Measurements from ENCODE around the gene UGT1A10.
"Not testable (repeated sequence)": the region's sequence is repeated elsewhere in the genome, so short reads cannot be mapped to it uniquely, and the experiment has no call there.

The UGT1A10 gene

DNA sequence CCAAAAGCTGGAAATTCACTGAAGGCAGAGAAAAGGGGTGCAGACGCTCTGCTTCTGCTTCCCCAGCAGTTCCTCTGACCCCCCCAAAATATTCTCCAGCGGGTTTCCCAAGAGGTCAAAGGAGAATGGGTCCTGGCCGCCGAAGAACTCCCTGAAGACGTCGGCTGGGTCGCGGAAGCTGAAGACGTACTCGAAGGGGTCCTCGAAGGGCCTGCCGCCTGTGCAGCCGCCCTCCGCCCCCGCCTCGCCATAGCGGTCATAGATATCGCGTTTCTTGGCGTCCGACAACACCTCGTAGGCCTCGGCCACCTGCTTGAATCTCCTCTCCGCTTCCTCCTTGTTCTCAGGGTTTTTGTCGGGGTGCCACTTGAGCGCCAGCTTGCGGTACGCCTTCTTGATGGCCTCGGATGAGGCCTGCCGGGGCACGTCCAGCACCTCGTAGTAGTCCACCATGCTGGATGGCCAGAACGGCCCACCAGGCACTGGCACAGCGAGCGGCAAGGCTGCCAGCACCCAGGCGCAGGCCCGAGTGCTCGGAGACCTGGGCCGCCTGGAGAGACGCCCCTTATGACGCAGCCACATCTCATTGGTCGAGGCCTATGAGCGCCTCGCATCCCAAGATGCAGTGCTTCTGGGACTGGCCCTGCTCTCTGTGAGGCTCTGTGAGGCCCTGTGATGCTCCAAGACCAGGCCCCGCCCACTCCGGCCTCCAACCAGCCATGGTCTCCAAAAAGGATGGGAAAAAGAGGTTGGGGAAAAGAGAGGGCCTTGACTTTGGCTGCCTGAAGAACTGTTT lies 107.4 kb downstream of the UGT1A10 start:
- no peak for DNase-seq (ENCODE audit: low read depth in 2 of 2)

DNA sequence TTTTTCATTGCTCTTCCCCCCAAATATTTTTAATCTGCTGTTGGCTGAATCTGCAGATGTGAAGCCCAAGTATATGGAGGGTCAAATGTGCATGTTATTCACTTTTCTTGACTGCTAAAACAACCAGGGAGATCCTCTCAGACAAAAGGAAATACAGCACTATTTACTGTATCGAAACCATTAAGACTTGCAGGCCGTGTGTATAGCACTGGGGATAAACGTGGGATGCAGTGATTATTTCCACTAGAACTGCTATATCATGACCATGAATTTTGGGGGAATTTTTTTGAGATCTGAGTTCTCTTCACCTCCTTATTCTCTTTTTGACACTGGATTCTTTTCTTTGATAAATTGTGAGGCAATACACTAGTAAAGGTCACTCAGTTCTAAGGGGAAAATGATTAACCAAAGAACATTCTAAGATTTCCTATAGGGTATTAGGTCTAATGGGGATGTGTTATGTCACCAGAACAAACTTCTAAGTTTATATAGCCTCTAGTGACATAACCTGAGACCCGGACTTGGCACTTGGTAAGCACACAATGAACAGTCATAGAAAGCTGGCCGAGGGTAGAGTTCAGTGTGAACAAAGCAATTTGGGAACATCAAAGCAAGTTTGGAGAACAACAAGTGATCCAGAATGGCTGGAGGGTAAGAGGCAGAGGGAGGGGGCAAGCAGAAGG lies 109.0 kb downstream of the UGT1A10 start:
- no peak for DNase-seq (ENCODE audit: low read depth in 2 of 2)

DNA sequence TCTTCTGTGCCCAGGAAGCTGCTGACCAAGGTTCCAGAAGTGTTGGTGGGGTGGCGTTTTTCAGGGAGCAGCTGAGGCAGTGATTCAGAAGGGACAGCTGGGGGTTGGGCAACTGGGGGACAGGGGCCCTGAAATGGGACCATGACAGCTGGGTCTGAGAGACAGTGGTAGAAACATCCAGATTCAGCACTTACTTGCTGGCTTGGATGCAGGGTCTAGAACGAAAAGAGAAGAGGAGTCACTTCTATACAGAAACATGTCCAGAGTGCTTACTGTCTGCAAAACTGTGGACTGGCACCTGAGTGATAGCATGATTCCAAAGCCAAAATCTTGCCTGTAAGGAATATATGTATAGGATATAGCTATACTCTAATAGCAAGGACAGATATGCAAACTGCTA lies 109.6 kb downstream of the UGT1A10 start:
- DNase-seq (ENCODE audit: low read depth in 2 of 2) = not testable (repeated sequence)

DNA sequence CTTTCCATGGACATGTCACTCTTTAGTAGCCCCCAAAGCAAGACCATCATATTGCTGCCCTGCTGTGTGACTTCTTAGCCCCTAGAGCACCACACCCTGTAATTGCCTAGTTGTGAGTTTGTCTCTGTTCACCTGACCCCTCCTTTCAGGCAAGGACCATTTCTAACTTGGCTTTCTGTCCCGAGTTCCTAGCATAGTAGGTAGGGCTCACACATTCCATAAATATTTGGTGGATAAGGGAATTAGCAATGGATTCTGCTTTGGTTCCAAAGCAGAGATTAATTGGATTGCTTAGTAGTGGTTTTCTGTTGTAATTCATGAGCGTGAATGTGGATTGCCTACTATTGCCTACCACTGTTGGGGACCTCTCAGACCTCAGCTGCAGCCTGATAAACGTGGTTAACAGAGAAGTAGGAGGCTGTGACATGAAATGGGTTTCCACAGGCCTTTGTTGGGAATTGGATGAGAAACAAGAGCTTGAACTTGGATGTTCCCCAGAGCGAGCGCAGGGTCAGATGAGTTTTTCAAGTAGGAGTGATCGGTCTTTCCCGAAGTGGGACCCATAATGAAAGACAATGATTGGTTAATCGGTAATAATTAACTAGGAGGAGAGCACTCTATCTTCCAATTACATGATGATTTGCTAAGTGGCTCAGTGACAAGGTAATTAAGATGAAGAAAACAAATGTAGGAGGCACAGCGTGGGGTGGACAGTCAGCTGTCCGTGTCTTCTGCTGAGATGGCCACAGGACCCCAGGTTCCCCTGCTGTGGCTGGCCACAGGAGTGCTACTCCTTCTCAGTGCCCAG lies 110.4 kb downstream of the UGT1A10 start:
- DNase-seq (ENCODE audit: low read depth in 2 of 2) = no peak

DNA sequence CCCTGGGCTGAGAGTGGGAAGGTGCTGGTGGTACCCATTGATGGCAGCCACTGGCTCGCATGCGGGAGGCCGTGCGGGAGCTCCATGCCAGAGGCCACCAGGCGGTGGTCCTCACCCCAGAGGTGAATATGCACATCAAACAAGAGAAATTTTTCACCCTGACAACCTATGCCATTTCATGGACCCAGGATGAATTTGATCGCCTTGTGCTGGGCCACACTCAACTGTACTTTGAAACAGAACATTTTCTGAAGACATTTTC lies 111.0 kb downstream of the UGT1A10 start:
- DNase-seq (ENCODE audit: low read depth in 2 of 2) = no peak

DNA sequence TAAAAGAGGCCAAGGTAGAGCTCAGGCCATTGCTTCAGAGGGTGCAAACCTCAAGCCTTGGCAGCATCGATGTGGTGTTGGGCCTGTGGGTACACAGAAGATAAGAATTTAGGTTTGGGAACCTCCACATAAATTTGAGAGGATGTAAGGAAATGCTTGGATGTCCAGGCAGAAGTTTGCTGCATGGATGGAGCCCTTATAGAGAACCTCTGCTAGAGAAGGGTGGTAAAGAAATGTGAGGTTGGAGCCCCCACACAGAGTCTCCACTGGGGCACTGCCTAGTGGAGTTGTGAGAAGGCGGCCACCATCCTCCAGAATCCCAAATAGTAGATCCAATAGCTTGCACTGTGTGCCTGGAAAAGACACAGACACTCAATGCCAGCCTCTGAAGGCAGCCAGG lies 114.4 kb downstream of the UGT1A10 start:
- DNase-seq (ENCODE audit: low read depth in 2 of 2) = not testable (repeated sequence)

DNA sequence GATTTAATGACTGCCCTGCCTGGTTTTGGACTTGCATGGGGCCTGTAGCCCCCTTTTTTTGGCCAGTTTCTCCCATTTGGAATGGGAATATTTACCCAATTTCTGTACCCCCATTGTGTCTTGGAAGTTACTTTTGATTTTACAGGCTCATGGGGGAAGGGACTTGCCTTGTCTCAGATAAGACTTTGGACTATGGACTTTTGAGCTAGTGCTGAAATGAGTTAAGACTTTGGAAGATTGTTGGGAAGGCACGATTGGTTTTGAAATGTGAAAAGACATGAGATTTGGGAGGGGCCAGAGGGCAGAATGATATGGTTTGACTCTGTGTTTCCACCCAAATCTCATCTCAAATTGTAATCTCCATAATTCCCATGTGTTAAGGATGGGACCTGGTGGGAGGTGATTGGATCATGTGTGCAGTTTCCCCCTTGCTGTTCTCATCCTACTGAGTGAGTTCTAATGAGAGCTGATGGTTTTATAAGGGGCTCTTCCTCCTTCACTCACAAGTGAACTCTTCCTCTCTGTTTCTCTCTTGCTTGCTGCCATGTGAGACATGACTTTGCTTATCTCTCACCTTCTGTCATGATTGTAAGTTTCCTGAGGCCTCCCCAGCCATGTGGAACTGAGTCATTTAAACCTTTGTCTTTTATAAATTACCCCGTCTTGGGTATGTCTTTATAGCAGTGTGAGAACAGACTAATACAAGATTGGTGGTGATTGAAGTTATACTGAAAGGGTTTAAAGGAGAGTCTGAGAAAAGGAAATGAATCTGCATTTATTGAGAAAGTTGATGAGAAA lies 115.2 kb downstream of the UGT1A10 start:
- DNase-seq (ENCODE audit: low read depth in 2 of 2) = not testable (repeated sequence)

DNA sequence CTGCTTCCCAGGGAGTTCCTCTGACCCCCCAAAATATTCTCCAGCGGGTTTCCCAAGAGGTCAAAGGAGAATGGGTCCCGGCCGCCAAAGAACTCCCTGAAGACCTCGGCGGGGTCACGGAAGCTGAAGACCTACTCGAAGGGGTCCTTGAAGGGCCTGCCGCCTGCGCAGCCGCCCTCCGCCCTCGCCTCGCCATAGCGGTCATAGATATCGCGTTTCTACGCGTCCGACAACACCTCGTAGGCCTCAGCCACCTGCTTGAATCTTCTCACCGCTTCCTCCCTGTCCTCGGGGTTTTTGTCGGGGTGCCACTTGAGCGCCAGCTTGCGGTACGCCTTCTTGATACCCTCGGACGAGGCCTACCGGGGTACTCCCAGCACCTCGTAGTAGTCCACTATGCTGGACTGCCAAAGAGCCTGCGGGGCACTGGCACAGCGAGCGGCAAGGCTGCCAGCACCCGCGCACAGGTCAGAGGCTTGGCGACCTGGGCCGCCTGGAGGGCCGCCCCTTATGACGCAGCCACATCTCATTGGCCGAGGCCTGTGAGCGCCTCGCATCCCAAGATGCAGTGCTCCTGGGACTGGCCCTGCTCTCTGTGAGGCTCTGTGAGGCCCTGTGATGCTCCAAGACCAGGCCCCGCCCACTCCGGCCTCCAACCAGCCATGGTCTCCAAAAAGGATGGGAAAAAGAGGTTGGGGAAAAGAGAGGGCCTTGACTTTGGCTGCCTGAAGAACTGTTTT lies 118.8 kb downstream of the UGT1A10 start:
- no peak for DNase-seq (ENCODE audit: low read depth in 2 of 2)

DNA sequence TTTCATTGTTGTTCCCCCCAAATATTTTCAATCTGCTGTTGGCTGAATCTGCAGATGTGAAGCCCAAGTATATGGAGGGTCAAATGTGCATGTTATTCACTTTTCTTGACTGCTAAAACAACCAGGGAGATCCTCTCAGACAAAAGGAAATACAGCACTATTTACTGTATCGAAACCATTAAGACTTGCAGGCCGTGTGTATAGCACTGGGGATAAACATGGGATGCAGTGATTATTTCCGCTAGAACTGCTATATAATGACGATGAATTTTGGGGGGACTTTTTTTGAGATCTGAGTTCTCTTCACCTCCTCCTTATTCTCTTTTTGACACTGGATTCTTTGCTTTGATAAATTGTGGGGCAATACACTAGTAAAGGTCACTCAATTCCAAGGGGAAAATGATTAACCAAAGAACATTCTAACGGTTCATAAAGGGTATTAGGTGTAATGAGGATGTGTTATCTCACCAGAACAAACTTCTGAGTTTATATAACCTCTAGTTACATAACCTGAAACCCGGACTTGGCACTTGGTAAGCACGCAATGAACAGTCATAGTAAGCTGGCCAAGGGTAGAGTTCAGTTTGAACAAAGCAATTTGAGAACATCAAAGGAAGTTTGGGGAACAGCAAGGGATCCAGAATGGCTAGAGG lies 120.3 kb downstream of the UGT1A10 start:
- no peak for DNase-seq (ENCODE audit: low read depth in 2 of 2)

DNA sequence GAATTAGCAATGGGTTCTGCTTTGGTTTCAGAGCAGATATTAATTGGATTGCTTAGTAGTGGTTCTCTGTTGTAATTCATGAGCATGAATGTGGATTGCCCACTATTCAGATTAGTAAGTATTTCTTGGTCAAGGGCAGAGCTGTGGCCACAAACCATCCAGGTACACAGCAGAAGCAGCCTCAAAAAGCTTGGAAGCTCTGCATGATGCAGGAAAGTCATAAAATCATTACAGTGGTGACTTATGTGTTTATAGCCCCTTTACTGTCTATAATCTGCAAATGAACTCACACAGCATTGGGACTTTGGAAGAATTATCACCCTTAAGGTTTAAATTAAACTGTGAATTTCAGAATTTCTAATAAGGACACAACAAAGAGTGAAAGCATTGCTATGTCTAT lies 121.9 kb downstream of the UGT1A10 start:
- no peak for DNase-seq (ENCODE audit: low read depth in 2 of 2)

DNA sequence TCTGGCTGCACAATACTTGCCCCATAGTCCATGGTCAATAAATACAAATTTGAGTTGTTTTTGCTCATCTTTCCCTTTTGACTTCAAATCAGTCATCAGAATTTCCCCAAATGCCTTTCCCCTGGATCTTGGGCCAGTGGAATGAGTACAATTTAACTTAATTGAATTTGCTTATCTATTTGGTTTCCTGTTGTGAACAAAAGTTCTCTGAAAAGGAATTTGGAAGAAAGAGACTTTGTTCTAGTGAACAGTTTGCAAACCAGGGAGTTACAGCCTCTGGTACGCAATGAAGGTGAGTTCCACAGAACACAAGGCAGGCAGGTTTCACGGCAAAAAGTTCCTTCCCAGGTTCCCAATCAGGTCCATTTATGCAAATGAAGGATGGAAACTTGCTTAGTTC lies 122.6 kb downstream of the UGT1A10 start:
- DNase-seq (ENCODE audit: low read depth in 2 of 2) = no peak

DNA sequence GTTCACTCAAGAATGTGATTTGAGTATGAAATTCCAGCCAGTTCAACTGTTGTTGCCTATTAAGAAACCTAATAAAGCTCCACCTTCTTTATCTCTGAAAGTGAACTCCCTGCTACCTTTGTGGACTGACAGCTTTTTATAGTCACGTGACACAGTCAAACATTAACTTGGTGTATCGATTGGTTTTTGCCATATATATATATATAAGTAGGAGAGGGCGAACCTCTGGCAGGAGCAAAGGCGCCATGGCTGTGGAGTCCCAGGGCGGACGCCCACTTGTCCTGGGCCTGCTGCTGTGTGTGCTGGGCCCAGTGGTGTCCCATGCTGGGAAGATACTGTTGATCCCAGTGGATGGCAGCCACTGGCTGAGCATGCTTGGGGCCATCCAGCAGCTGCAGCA lies 123.8 kb downstream of the UGT1A10 start, which contains the start of gene UGT1A1:
UGT1A1 (plus strand) TSS at position 228 of the 400 bp plus-strand sequence; CDS start at position 246, 18 bp downstream.
- DNase-seq (ENCODE audit: low read depth in 2 of 2) = no peak

DNA sequence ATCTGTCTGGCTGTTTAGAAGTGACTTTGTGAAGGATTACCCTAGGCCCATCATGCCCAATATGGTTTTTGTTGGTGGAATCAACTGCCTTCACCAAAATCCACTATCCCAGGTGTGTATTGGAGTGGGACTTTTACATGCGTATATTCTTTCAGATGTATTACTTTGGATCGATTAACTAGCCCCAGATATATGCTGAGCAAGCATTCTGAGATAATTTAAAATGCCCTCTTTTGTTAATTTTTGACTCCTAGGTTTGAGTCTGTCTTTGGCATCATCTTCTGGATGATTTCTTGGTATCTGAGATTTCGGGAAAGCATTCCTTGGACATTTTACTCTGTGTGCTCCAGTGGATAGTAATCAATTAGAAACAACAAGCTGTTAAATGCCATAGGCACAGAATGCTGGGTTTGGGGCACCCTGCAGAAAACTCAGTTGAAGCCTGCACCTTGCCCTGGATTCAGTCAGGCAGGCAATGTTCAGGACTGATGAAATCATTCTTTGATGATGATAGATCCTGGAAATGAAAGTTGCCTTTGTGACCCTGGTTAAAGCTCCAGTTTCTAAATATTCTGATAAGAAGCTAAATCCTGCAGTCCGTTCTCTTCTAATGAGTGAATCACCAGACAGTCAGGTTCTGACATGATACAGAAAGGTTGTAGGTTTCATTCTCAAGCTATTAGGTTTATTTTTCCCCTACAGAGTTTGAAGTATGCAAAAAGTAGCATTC lies 125.0 kb downstream of the UGT1A10 start:
- no peak for DNase-seq (ENCODE audit: low read depth in 2 of 2)

DNA sequence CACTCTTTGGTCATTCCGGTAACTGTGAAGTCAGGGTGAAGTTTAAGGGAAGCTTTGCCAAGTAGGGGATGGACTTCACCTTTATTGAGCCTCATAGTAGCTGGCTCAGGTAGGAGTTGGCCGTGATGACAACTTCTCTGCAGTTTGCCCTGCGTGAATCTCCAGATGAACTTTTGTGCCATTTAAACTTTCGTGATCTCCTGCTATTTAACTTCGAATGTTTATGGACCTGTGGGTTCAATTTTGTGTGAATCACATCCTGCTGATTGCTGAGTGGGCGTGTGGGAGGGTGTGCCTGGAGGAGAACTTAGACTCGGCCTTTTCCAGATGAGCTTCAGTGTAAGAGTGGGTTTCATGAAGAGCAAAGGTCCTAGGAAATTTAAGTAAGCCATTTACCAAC lies 128.0 kb downstream of the UGT1A10 start:
- DNase-seq (ENCODE audit: low read depth in 2 of 2) = no peak

DNA sequence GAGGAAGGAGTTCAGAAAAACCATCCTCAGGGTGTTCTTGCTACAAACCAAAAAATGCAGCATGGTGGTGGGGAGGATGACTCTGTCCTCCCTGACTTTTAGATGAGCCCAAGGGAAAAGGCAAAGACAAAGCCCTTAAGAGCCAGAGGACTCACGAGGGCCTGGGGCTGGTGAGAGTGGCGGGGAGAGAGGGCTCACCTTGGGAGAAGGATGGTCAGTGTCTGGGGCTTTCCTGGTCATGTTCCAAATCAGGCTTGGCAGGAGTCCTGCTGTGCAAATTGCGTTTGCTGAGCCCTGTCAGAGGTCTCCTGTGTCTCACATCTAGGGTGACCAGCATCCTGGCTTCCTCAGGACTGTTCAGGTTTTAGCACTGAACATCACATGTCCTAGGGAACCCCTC lies 128.5 kb downstream of the UGT1A10 start:
- DNase-seq (ENCODE audit: low read depth in 2 of 2) = no peak

DNA sequence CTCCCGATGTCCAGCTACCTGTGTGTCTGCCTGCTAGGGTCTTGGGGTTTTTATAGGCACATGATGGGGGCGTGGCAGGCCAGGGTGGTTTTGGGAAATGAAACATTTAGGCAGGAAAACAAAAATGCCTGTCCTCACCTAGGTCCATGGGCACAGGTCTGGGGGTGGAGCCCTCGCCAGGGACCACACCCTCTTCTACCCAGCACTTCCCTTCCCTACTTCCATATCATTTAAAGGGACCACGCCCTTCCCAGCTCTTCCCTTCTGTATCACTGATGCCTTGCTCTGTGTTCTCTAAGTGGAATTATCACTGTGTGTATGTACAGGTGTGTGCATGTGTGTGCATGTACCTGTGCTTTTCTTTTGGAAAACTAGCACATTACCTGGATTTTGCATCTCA lies 130.2 kb downstream of the UGT1A10 start:
- DNase-seq (ENCODE audit: low read depth in 2 of 2) = no peak

DNA sequence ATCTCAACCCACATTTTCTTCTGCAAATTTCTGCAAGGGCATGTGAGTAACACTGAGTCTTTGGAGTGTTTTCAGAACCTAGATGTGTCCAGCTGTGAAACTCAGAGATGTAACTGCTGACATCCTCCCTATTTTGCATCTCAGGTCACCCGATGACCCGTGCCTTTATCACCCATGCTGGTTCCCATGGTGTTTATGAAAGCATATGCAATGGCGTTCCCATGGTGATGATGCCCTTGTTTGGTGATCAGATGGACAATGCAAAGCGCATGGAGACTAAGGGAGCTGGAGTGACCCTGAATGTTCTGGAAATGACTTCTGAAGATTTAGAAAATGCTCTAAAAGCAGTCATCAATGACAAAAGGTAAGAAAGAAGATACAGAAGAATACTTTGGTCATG lies 131.8 kb downstream of the UGT1A10 start:
- no peak for DNase-seq (ENCODE audit: low read depth in 2 of 2)

DNA sequence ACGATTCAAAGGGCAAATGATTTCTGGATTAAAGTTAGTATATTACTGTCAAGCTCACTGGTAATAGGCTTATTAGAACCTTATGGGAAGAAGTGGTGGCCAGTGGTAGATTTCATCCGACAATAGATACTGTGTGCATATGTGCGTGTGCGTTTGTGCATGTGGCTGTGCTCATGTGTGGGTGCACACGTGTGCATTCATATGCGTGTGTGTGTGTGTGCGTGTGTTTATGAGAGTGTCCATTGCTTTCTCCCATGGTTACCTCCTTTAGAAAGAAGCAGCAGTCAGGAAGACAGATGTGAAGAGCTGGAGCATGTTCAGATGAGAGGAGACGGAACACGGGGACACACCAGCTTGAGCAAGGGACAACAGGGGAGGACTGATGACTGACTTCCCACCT lies 133.0 kb downstream of the UGT1A10 start:
- DNase-seq (ENCODE audit: low read depth in 2 of 2) = no peak

DNA sequence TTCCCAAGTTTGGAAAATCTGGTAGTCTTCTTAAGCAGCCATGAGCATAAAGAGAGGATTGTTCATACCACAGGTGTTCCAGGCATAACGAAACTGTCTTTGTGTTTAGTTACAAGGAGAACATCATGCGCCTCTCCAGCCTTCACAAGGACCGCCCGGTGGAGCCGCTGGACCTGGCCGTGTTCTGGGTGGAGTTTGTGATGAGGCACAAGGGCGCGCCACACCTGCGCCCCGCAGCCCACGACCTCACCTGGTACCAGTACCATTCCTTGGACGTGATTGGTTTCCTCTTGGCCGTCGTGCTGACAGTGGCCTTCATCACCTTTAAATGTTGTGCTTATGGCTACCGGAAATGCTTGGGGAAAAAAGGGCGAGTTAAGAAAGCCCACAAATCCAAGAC lies 135.9 kb downstream of the UGT1A10 start:
- DNase-seq (ENCODE audit: low read depth in 2 of 2) = no peak

DNA sequence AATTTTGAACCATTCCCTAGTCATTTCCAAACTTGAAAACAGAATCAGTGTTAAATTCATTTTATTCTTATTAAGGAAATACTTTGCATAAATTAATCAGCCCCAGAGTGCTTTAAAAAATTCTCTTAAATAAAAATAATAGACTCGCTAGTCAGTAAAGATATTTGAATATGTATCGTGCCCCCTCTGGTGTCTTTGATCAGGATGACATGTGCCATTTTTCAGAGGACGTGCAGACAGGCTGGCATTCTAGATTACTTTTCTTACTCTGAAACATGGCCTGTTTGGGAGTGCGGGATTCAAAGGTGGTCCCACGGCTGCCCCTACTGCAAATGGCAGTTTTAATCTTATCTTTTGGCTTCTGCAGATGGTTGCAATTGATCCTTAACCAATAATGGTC lies 136.3 kb downstream of the UGT1A10 start:
- no peak for DNase-seq (ENCODE audit: low read depth in 2 of 2)
